HG03045 (cell line): ENCODE data around the gene ADAM15.

Source experiments
- ATAC-seq: cut with Tn5 transposase; IDR thresholded peaks from one replicate; pipeline ENCODE4 v1.9.1; 2021; ENCODE audit warnings: mild to moderate bottlenecking, moderate library complexity; ENCODE audit not compliant: unreplicated experiment

Gene ADAM15

GRCh38 chr1:155083865-155084721 lies 33.0 kb downstream of the ADAM15 start:
- no peak for ATAC-seq

- peak; percentile 72 for ATAC-seq
Observed at GRCh38 chr1:155084722-155085503, 33.8 kb downstream of the ADAM15 start.

- ATAC-seq: no peak
Observed at GRCh38 chr1:155085504-155086127, 34.5 kb downstream of the ADAM15 start.

DNA sequence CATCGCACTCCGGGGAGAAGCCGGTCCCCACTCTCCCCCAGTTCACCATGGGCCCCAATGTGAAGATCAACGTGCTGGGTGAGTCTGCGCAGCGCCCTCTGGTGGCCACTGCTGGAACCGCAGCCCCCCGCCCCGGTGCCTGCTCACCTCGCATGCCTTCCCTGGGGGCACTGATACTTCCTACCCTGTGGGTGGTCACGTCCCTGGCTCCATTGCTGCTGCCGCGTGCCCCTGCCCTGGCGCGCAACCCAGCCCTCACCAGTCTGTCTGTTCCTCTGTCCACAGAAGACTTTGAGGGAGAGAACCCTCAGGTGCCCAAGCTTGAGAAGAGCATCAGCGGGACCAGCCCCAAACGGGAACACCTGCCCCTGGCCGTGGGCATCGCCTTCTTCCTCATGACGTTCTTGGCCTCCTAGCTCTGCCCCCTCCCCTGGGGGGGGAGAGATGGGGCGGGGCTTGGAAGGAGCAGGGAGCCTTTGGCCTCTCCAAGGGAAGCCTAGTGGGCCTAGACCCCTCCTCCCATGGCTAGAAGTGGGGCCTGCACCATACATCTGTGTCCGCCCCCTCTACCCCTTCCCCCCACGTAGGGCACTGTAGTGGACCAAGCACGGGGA lies 35.1 kb downstream of the ADAM15 start:
- no peak for ATAC-seq

DNA sequence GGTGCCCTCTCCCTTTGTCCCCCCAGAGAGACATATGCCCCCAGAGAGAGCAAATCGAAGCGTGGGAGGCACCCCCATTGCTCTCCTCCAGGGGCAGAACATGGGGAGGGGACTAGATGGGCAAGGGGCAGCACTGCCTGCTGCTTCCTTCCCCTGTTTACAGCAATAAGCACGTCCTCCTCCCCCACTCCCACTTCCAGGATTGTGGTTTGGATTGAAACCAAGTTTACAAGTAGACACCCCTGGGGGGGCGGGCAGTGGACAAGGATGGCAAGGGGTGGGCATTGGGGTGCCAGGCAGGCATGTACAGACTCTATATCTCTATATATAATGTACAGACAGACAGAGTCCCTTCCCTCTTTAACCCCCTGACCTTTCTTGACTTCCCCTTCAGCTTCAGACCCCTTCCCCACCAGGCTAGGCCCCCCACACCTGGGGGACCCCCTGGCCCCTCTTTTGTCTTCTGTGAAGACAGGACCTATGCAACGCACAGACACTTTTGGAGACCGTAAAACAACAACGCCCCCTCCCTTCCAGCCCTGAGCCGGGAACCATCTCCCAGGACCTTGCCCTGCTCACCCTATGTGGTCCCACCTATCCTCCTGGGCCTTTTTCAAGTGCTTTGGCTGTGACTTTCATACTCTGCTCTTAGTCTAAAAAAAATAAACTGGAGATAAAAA lies 35.9 kb downstream of the ADAM15 start:
- no peak for ATAC-seq

DNA sequence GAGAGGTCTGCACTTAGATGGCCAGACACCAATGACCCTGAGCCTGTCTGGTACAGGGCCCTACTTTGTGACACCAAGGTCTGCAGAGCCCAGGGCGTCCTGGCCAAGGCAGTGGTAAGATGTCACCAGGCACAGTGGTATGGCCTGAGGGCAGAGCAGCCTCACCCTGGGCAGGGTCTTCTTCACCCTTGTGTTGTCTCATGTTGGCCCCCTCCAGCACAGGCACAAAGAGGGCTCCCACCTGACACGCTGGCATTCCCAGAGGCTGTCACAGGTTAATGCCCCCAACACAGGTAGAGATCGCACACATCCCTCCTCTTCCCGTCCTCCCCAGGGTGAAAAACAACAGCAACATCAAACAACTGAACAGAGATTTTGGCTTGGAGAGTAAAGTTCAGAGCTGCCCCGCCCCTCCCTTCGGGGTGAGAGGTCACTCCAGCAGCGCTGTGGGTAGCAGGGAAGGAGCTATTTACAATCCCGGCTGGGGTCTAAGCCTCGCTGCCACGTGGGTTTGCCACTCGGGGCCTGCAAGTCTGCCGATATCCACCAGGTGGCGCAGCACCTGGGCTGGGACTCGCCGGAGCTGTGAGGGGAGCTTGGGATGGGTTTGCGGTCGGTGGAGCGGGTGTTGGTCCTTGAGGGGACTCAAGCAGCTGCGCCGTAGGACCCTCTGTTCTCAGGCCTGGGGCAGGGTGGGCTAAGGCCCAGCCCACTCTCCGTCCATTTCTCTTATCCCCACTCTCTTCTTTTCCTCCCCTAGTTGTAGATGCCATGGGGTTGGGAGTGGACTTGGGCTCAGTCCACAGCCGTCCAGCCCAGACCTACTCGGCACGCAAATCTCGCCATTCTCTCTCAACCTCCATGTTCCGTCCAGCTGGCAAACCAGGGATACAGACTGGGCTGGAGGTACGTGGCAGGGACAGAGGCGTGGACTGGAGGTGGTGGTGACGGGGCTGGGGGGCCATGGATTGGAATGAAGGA lies 40.2 kb downstream of the ADAM15 start:
- ATAC-seq: peak; percentile 58

DNA sequence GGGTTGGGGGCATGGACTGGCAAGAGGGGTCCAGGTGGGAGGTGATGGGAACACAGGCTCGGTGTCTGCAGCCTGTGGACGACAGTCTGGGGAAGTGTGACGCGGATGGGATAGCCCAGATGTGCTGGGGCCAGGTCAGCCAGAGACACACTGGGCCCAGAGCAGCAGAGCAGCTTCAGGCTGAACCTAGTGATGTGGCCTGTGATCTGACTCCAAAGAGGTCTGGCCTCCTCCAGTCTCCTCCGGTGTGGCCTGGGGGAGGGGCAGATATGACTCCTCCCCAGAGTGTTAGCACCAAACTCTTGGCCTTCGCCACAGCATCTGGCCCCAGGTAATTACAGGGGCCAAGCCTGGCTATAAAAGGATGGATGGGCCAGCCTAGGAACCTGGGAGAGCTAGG lies 41.0 kb downstream of the ADAM15 start:
- no peak for ATAC-seq

DNA sequence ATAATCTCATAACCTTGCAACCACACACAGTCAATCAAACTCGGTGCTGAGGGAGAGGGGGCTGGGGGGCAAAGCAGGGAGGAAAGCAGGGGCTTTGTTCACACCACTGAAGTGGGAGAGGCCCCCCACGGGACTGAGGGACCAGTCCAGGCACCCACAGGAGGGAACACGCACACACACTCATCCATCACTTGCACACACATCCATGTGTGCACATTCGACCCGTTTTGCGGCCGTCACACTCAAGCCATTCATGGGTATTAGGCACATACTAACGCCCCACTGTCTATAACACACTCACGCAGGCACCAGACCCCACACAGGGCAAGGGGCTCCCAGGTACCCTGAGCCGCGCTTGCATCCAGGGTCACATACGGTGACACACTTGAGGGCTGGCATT lies 41.5 kb downstream of the ADAM15 start:
- no peak for ATAC-seq

DNA sequence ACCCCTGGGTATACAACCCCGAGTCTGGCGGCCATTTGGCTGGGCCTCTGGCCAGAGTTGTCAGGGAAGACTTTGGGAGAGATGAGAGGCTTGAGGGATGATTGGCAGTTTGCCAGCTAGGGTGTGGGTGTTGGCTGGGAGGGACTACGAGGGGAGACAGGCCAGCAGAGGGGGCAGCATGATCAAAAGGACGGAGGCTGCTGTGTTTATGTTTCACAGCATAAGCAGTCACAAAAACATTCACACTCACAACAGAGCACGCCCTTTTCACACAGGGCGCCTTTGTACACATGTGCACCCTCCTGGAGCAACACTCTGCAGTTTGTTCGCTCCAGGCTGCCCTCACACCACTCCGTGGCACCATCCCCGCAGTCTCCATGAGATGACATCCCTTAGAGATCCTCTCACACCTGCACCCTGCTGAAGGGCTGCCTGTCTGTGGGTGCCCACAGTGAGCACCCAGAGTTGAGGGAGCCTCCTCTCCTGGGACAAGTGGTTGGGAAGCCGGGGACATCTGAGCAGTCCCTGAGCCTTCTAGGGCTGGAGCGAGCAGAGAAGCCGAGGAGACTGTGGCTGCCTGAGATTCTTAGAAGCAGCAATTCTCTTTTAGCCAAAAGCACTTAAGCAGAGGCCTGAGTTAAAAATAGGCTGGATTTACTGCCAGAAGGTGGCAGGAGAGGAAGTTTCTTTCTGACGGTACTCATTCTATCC lies 43.0 kb downstream of the ADAM15 start:
- ATAC-seq: no peak

DNA sequence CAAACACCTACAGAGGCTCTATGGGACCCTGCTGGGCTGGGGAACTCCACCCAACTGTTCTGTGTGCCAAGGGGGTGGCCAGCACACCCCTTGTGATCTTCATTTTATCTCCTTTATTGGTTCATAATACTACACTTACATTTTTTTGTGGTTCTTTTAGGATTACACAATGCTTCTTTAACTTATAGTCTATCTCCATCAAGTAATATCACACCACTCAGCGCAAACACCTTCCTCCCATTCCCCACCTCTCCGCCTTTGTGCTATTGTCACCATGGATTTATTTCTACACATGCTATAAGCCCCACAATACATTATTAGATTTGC lies 43.5 kb downstream of the ADAM15 start:
- ATAC-seq: no peak

- ATAC-seq: no peak
Observed at GRCh38 chr1:155099331-155099730, 48.2 kb downstream of the ADAM15 start.

GRCh38 chr1:155103325-155103724 lies 52.2 kb downstream of the ADAM15 start:
- no peak for ATAC-seq

- ATAC-seq: no peak
Observed at GRCh38 chr1:155104605-155105534, 53.8 kb downstream of the ADAM15 start.

DNA sequence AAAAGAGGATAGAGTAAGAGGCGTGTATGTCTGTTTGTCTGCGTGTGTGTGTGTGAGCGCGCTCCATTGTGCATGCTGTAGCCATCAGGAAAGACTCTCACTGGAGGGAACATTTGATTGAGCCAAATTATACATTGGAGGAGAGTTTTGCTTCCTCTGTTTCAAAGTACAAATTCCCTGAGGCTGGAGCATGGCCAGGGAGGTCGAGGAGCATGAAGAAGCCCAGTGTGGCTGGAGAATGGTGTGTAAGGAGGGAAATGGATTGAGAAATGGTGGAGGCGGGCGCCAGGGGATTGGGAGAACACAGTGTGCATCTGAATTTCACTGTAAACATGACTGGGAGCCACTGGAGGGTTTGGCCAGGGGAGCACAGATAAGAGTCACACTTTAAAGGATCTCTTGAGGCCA lies 54.5 kb downstream of the ADAM15 start:
- ATAC-seq: no peak

DNA sequence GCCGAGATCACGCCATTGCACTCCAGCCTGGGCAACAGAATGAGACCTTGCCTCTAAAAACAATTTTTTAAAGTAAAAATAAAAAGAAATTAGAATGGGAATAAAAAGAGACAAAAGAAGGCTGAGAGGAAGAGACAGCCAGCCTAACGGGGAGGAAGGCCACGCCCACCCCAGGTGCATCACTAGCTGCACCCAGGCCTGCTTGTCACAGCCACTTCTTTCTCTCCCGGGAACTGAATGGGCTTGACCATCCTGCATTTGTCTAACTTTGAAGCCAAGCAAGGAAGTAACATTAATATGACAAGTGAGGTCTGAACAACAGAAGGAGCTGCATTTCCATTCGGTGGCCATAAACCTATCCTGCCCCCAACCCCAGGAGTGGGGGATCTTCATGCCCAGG lies 55.7 kb downstream of the ADAM15 start:
- no peak for ATAC-seq

- no peak for ATAC-seq
Observed at GRCh38 chr1:155107309-155108264, 56.5 kb downstream of the ADAM15 start.

GRCh38 chr1:155108296-155108695 lies 57.2 kb downstream of the ADAM15 start:
- ATAC-seq: no peak
